HL-60/S4 treated with retinoic acid at 250 ng/mL for 4 days and 3 days (cell line): Measurements from ENCODE around the gene GRPEL2.

Experiments used
- in situ Hi-C: fragments of 300-500 bp; cut with MboI; formaldehyde crosslinking; loops from 2 replicates; pipeline ENCODE4 v1.7.0; 2022; ENCODE audit warnings: low sequenced_read_pairs

GRPEL2 gene

GRCh38 chr5:149345147-149345891 is at the start of gene GRPEL2:
TSS of gene GRPEL2 (plus strand) at chr5:149345499. CDS start at chr5:149345540, 41 bp downstream.
- in situ Hi-C loops = no loop called here

- in situ Hi-C loops = no loop called here
Observed at GRCh38 chr5:149297340-149298025, 47.8 kb upstream of the GRPEL2 start.

GRCh38 chr5:149298163-149298562 is 47.1 kb upstream of the GRPEL2 start:
- in situ Hi-C loops = no loop called here

- in situ Hi-C loops = no loop called here
Observed at GRCh38 chr5:149298842-149299404, 46.4 kb upstream of the GRPEL2 start.

- in situ Hi-C loops = no loop called here
Observed at GRCh38 chr5:149299451-149300054, 45.7 kb upstream of the GRPEL2 start.

- in situ Hi-C loops = no loop called here
Observed at GRCh38 chr5:149300441-149300840, 44.9 kb upstream of the GRPEL2 start.

GRCh38 chr5:149301049-149301743 is 44.1 kb upstream of the GRPEL2 start:
- in situ Hi-C loops = no loop called here

- in situ Hi-C loops = no loop called here
Observed at GRCh38 chr5:149301744-149302380, 43.4 kb upstream of the GRPEL2 start.

GRCh38 chr5:149302641-149303040 is 42.7 kb upstream of the GRPEL2 start:
- in situ Hi-C loops = no loop called here

GRCh38 chr5:149303210-149303609 is 42.1 kb upstream of the GRPEL2 start:
- in situ Hi-C loops = no loop called here

- in situ Hi-C loops = no loop called here
Observed at GRCh38 chr5:149304195-149305078, 40.9 kb upstream of the GRPEL2 start.

- in situ Hi-C loops = no loop called here
Observed at GRCh38 chr5:149309354-149309753, 35.9 kb upstream of the GRPEL2 start.

GRCh38 chr5:149310488-149310887 is 34.8 kb upstream of the GRPEL2 start:
- in situ Hi-C loops = no loop called here

- in situ Hi-C loops = no loop called here
Observed at GRCh38 chr5:149310947-149311658, 34.2 kb upstream of the GRPEL2 start.

GRCh38 chr5:149313151-149313841 is 32.0 kb upstream of the GRPEL2 start:
- in situ Hi-C loops = no loop called here

- in situ Hi-C loops = no loop called here
Observed at GRCh38 chr5:149314571-149315111, 30.7 kb upstream of the GRPEL2 start.

- in situ Hi-C loops = no loop called here
Observed at GRCh38 chr5:149315753-149316152, 29.5 kb upstream of the GRPEL2 start.
